EH (cell line): ENCODE measurements around the gene DENND1A.
"Not testable (repeated sequence)": the region's sequence is repeated elsewhere in the genome, so short reads cannot be mapped to it uniquely, and the experiment has no call there.

Experiments used
- DNase-seq: peaks from one replicate; pipeline ENCODE4 v3.0.0-alpha.2; 2015; ENCODE audit warnings: low read depth

Gene DENND1A

GRCh38 chr9:123455187-123455586 lies 474.7 kb downstream of the DENND1A start:
- DNase-seq: no peak

GRCh38 chr9:123454361-123454760 lies 475.6 kb downstream of the DENND1A start:
- no peak for DNase-seq

DNA sequence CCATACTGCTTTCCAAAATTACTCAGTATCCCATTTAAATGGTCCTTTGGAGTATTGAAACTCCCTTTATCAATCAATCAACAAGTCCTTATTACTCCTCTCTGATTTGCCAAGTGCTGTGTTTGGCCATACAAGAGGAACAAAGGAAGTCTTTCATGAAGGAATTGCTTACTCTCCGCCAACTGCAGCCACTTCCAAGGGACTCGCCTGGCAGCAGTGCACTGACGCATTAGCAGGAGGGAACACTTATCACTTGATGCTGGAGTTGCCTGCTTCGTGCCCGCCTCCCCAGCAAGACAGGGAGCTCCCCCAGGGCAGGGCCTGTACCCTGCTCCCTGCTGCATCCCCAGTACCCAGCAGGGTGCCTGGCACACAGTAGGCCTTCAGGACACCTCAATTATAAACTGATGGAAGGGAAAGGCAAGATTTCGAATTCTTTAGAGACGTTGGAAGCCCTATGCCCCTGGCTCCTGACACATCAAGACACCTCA lies 476.1 kb downstream of the DENND1A start:
- no peak for DNase-seq

DNA sequence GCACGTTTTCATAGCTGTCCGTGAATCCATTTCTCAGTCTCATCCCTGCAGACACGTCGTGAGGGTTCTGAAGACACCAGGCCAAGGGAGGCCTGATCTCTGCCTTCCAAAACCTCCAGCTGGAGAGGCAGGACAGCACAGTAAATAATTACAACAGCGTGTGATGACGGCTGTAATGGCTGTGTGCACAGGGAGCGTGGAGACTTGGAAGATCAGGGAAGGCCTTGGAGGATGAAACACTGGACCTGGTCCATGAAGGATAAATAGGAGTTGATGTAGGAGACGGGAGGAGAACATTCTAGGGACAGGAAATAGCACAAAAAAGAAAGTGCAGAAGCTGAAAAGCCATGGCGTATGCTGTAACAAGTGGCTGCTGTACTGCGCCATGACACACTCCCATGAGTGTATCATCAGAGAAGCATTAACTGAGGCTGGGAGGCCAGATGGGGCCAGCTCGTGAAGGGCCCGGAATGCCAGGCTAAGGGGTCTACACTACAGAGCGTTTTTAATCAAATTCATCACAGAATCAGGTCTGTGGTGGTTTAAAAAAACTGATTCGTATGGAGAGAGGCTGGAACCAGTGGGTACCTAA lies 476.8 kb downstream of the DENND1A start:
- DNase-seq: no peak

- DNase-seq: no peak
Observed at GRCh38 chr9:123450996-123451395, 478.9 kb downstream of the DENND1A start.

DNA sequence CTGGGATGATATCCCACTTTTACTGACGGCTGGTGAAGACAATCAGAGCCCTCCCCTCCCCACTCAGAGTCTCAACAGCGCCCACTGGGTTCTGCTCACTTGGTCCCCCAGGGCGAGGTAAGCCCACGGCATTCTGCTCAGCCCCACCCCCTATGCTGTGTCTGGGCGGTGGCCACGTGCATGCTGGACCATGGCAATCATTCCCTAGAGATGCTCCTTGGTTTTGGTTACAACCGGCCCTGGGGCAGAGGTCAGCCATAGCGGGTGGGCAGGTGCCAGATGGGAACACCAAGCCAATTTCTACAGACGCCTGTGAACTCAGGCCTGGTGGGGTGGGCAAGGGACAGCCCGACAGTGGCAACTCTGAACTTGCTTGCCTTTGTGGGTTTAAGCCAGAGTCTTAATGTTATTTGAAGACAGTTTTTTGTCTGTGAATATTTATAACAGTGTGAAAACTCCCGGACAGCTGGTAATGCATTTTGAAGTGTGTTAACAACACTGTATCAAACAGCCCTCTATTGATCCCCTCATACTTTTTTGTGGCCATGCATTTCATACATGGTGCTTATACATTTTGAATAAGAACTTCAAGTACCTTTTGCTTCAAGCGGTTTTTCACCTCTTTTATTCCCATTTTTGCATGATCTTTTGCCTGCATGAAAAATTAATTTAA lies 479.7 kb downstream of the DENND1A start:
- no peak for DNase-seq

GRCh38 chr9:123447934-123448646 lies 481.8 kb downstream of the DENND1A start:
- no peak for DNase-seq

DNA sequence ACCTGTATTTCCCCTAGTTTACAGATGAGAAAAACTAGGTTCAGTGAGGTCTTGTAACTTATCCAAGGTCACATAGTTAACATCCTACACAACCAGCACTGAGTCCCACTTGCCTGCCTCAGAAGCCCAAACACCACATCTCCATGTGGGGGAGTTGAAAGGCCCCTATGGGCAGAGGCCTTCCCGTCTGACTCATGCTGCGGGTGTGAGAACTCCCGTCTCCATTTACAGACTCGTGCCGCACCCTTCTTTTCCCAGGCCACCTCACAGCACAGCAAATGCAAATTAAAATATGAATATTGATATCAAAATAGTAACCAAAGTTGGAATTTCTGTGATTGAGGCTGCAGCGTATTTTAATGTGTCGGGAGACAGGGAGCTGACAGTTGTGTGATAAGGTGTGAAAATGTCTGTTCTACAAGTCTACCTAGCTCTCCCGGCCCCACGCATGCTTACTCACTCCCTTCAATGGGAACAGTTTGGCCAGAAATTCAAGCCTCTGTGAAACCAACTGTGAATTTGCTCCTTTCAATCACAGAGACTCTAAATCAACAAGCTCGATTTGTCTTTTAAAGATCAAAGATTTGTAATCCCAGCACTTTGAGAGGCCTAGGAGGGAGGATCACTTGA lies 483.8 kb downstream of the DENND1A start:
- DNase-seq: peak; percentile 12

- DNase-seq: no peak
Observed at GRCh38 chr9:123445116-123445515, 484.8 kb downstream of the DENND1A start.

DNA sequence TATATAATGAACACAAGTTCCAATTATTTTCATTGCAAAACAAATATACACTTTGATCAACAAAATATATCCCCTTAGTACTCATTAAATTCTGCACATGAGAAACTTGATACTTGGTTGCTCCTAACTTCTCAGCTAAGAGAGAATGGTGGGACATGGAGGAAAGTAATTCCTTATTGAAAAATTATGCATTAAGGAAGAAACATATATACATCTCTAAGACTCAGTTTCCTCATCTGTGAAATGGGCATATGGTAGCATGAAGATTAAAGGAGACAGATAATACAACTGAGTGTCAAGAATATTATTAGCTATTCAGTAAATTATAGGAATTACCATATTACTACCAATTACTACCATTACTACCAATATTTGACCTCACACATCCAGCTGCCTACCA lies 488.2 kb downstream of the DENND1A start:
- no peak for DNase-seq

- no peak for DNase-seq
Observed at GRCh38 chr9:123440256-123440655, 489.7 kb downstream of the DENND1A start.

- peak; percentile 17 for DNase-seq
Observed at GRCh38 chr9:123438821-123439220, 491.1 kb downstream of the DENND1A start.

- DNase-seq: no peak
Observed at GRCh38 chr9:123438321-123438720, 491.6 kb downstream of the DENND1A start.

DNA sequence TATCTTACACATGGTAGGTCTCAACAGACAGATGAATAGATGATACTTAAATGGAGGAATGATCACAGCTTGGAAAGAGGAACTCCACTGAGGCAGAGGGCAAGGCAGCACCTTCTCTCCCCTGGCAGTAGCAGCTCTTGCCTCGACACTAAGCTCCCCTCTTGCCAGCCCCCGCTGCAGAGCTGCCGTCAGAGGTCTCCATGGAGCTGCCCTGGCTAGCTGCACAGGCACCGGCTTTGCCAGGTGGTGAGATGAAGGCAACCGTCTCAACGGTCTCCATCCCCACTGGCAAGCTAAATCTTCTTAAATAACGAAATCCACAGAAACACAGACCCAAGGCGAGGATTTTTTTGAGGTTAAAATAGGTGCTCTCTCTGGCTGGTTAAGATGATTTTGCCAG lies 492.7 kb downstream of the DENND1A start:
- no peak for DNase-seq

GRCh38 chr9:123435471-123435870 lies 494.5 kb downstream of the DENND1A start:
- no peak for DNase-seq

- peak; percentile 5 for DNase-seq
Observed at GRCh38 chr9:123434619-123435240, 495.2 kb downstream of the DENND1A start.

DNA sequence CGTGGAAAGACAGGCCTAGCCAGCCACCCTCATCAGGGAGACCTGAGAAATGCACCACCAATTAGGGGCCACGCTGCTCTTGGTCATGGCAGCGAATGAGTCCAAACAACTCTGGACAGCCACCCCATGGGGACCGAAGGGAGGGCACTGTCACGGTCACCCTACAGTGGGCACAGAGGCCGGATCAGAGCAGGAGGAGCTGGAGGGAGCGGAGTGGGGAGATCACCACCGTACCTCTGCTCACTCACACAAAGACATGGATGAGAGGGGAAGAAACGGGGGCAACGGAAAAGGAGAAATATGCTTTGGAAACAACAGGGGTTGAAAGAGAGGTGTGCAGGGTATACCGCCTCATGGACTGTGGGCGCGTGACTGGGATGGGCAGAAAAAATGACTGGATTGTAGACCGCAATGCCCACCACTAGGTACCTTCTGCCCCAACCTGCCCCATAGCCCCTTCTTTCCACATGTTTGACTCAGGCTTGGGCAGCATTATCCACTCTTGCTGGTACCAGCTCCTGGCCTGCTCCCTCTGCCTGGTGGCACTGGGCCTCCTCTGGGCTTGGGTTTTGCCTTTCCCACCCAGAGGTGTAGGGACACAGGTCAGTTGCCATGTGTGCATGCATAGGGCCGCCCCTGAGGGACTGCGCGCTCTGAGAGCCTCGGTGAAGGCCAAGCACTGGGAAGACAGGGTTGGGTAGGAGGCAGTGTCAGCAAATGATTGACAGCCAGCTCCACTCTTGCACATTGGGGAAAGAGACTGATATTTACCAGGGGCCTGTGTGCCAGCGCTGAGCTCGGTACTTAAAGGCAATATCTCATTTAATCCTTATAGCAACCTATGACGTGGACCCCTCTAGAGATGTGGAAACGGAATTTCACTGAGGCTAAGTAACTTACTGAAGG lies 497.3 kb downstream of the DENND1A start:
- DNase-seq: no peak

- no peak for DNase-seq
Observed at GRCh38 chr9:123431581-123431980, 498.3 kb downstream of the DENND1A start.

- not testable (repeated sequence) for DNase-seq
Observed at GRCh38 chr9:123428450-123428849, 501.5 kb downstream of the DENND1A start.

- DNase-seq: no peak
Observed at GRCh38 chr9:123426406-123426805, 503.5 kb downstream of the DENND1A start.

GRCh38 chr9:123425836-123426365 lies 504.0 kb downstream of the DENND1A start:
- DNase-seq: no peak
